ENCODE measurements around the gene GLT1D1. TPM values are rescaled to one million over a fixed set of nuclear protein-coding genes. Genes with fewer than 3 reads are reported as not detected.

GLT1D1 gene
- total RNA-seq, 1 experiment from 2014 or later: not detected

DNA sequence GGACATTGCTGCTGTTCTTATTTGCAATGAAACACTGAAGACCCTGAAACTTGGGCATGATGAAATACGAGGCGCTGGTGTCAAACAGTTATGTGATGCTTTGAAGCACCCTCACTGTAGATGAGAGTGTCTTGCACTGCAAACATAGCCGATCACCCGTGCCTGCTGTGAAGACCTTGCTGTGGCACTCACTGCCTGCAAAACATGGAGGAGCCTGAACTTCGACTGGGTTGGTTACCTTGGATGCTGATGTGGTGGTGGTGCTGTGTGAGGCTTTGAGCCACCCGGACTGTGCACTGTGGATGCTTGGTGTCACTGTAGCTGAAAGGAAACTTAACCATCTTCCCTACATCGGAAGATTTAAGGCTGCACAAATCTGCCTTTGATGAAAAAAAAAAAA, 162.9 kb downstream of the GLT1D1 start:
- ChIA-PET POLR2A (no interaction called here), RAD21 (ENCODE audit: low non-redundant PET in 1 of 2, low total read pairs in 2 of 2, uncharacterized antibody in 2 of 2, unreplicated experiment in 2 of 2) (no interaction called here), CTCF (no interaction called here)
- H3K9ac ChIP-seq (ENCODE audit: low read length): no peak overlapping the region
- H3K27ac ChIP-seq (ENCODE audit: low read depth, low read length): no peak overlapping the region
- no peaks in the 10 kb centered on the region for H3K4me1 ChIP-seq (ENCODE audit: control insufficient read depth in 1 of 2, insufficient read depth in 2 of 2, low read length in 2 of 2)
- BruUV-seq (replicated peaks): no TSS peak
- no peaks in the 10 kb centered on the region for H3K36me3 ChIP-seq (ENCODE audit: control insufficient read depth in 1 of 2, insufficient read depth in 2 of 2, low read length in 2 of 2)
- H2AFZ ChIP-seq (ENCODE audit: low read depth, low read length, poor library complexity, severe bottlenecking): no peak overlapping the region
- no peaks in the 10 kb centered on the region for H3K27me3 ChIP-seq (ENCODE audit: insufficient read depth, low read length)
- H3K9me3 ChIP-seq (ENCODE audit: control insufficient read depth in 1 of 2, insufficient read depth in 1 of 2, low read depth in 1 of 2, low read length in 2 of 2): peaks cover 0 to 12% of the 10 kb centered on the region in 2 experiments; a peak in 1 of 4 replicates
- H3K9me2 ChIP-seq (ENCODE audit: insufficient read depth): no peaks in the 10 kb centered on the region
- H3K4me2 ChIP-seq (ENCODE audit: low read length): no peak overlapping the region
- intact Hi-C loops (cut with micrococcal nuclease): no loop called here
- H3K4me3 ChIP-seq (replicated peaks in 1 of 2; ENCODE audit: low read depth in 1 of 2, low read length in 2 of 2): no peak overlapping the region
- H3K79me2 ChIP-seq (ENCODE audit: insufficient read depth, low read length): no peaks in the 10 kb centered on the region
- ATAC-seq (no peak), DNase-seq (ENCODE audit: low read depth, low spot score) (no peak)
- no peaks in the 10 kb centered on the region for H4K20me1 ChIP-seq (ENCODE audit: insufficient read depth)
- TF ChIP-seq EZH2 (IDR thresholded peaks at IDR 0.05) (no peak), POLR2AphosphoS5 (IDR thresholded peaks at IDR 0.05; ENCODE audit: low read depth, low read length) (no peak), FOSL1 (IDR thresholded peaks at IDR 0.05; ENCODE audit: low read depth) (no peak), TCF7L2 (IDR thresholded peaks at IDR 0.05; ENCODE audit: borderline replicate concordance, extremely low read depth, insufficient read depth, insufficient read length) (no peak), JUND (IDR thresholded peaks at IDR 0.05) (no peak), SIN3A (IDR thresholded peaks at IDR 0.05; ENCODE audit: low read depth) (no peak), CBX3 (IDR thresholded peaks at IDR 0.05; ENCODE audit: low read depth) (no peak), POLR2A (IDR thresholded peaks at IDR 0.05; ENCODE audit: borderline replicate concordance, extremely low read depth, insufficient read depth, insufficient read length) (no peak), ZNF274 (IDR thresholded peaks at IDR 0.05; ENCODE audit: low read depth, low read length) (no peak), CEBPB (IDR thresholded peaks at IDR 0.05; ENCODE audit: low read depth) (no peak), ELF1 (IDR thresholded peaks at IDR 0.05; ENCODE audit: borderline replicate concordance, low read depth) (no peak), ZFX (IDR thresholded peaks at IDR 0.05) (no peak), EZH2phosphoT487 (IDR thresholded peaks at IDR 0.05; ENCODE audit: borderline replicate concordance) (no peak), YY1 (IDR thresholded peaks at IDR 0.05; ENCODE audit: extremely low read depth, insufficient replicate concordance, low read depth, low read length) (no peak), EGR1 (IDR thresholded peaks at IDR 0.05; ENCODE audit: low read depth) (no peak)
- TF ChIP-seq, protein P1, sequence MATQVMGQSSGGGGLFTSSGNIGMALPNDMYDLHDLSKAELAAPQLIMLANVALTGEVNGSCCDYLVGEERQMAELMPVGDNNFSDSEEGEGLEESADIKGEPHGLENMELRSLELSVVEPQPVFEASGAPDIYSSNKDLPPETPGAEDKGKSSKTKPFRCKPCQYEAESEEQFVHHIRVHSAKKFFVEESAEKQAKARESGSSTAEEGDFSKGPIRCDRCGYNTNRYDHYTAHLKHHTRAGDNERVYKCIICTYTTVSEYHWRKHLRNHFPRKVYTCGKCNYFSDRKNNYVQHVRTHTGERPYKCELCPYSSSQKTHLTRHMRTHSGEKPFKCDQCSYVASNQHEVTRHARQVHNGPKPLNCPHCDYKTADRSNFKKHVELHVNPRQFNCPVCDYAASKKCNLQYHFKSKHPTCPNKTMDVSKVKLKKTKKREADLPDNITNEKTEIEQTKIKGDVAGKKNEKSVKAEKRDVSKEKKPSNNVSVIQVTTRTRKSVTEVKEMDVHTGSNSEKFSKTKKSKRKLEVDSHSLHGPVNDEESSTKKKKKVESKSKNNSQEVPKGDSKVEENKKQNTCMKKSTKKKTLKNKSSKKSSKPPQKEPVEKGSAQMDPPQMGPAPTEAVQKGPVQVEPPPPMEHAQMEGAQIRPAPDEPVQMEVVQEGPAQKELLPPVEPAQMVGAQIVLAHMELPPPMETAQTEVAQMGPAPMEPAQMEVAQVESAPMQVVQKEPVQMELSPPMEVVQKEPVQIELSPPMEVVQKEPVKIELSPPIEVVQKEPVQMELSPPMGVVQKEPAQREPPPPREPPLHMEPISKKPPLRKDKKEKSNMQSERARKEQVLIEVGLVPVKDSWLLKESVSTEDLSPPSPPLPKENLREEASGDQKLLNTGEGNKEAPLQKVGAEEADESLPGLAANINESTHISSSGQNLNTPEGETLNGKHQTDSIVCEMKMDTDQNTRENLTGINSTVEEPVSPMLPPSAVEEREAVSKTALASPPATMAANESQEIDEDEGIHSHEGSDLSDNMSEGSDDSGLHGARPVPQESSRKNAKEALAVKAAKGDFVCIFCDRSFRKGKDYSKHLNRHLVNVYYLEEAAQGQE (IDR thresholded peaks at IDR 0.05; ENCODE audit: low read depth): no peak
- TF ChIP-seq, protein P2, sequence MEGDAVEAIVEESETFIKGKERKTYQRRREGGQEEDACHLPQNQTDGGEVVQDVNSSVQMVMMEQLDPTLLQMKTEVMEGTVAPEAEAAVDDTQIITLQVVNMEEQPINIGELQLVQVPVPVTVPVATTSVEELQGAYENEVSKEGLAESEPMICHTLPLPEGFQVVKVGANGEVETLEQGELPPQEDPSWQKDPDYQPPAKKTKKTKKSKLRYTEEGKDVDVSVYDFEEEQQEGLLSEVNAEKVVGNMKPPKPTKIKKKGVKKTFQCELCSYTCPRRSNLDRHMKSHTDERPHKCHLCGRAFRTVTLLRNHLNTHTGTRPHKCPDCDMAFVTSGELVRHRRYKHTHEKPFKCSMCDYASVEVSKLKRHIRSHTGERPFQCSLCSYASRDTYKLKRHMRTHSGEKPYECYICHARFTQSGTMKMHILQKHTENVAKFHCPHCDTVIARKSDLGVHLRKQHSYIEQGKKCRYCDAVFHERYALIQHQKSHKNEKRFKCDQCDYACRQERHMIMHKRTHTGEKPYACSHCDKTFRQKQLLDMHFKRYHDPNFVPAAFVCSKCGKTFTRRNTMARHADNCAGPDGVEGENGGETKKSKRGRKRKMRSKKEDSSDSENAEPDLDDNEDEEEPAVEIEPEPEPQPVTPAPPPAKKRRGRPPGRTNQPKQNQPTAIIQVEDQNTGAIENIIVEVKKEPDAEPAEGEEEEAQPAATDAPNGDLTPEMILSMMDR (IDR thresholded peaks at IDR 0.05 in 2 of 3, conservative IDR thresholded peaks at IDR 0.05 in 1 of 3; ENCODE audit: borderline replicate concordance in 1 of 3, insufficient read depth in 1 of 3, low read depth in 2 of 3, low read length in 2 of 3): no peak
- TF ChIP-seq, protein P3, sequence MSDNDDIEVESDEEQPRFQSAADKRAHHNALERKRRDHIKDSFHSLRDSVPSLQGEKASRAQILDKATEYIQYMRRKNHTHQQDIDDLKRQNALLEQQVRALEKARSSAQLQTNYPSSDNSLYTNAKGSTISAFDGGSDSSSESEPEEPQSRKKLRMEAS (IDR thresholded peaks at IDR 0.05): no peak
- TF ChIP-seq, protein P4, sequence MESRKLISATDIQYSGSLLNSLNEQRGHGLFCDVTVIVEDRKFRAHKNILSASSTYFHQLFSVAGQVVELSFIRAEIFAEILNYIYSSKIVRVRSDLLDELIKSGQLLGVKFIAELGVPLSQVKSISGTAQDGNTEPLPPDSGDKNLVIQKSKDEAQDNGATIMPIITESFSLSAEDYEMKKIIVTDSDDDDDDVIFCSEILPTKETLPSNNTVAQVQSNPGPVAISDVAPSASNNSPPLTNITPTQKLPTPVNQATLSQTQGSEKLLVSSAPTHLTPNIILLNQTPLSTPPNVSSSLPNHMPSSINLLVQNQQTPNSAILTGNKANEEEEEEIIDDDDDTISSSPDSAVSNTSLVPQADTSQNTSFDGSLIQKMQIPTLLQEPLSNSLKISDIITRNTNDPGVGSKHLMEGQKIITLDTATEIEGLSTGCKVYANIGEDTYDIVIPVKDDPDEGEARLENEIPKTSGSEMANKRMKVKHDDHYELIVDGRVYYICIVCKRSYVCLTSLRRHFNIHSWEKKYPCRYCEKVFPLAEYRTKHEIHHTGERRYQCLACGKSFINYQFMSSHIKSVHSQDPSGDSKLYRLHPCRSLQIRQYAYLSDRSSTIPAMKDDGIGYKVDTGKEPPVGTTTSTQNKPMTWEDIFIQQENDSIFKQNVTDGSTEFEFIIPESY (IDR thresholded peaks at IDR 0.05; ENCODE audit: extremely low read depth, insufficient replicate concordance, low read length): no peak
